Fibroblast of mammary gland (primary cell): Measurements from ENCODE around the gene FOXRED1.
A peak's percentile ranks its signal among the peaks of the same experiment; 100 is the strongest.

Source experiments
- DNase-seq: peaks from one replicate; pipeline ENCODE4 v3.0.0-alpha.2; 2010; ENCODE audit warnings: low read depth
- H3K4me3 ChIP-seq: 2 replicates; pipeline ENCODE4 v1.5.1; 2011; ENCODE audit warnings: low read depth, mild to moderate bottlenecking, low read length, moderate library complexity; ENCODE audit not compliant: control insufficient read depth
- TF ChIP-seq, protein P1 (sequence below): conservative IDR thresholded peaks from 2 replicates; pipeline ENCODE4 v1.5.1; 2011; ENCODE audit warnings: low read depth, low read length, inconsistent platforms; ENCODE audit not compliant: control insufficient read depth, insufficient read depth

Gene FOXRED1

DNA sequence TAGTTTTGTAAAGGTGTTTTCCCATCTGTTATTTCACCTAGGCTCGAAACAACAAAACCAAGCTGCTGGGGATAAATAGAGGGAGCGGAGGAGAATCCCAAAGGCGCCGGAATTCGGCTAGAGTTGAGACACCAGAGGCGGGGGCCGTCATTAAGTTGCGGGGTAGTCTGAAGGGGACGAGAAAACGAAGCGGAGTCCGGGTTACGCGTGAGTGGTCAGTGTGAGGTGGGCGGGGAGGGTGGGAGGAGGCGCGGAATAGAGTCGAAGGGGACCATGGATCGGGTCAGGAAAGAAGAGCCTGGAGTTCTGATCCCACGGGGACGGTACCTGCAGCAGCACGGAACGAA lies 620 bp upstream of the FOXRED1 start:
- no peak for DNase-seq
- TF ChIP-seq, protein P1, sequence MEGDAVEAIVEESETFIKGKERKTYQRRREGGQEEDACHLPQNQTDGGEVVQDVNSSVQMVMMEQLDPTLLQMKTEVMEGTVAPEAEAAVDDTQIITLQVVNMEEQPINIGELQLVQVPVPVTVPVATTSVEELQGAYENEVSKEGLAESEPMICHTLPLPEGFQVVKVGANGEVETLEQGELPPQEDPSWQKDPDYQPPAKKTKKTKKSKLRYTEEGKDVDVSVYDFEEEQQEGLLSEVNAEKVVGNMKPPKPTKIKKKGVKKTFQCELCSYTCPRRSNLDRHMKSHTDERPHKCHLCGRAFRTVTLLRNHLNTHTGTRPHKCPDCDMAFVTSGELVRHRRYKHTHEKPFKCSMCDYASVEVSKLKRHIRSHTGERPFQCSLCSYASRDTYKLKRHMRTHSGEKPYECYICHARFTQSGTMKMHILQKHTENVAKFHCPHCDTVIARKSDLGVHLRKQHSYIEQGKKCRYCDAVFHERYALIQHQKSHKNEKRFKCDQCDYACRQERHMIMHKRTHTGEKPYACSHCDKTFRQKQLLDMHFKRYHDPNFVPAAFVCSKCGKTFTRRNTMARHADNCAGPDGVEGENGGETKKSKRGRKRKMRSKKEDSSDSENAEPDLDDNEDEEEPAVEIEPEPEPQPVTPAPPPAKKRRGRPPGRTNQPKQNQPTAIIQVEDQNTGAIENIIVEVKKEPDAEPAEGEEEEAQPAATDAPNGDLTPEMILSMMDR: no peak
- H3K4me3 ChIP-seq: peak overlapping the region; percentile 90

DNA sequence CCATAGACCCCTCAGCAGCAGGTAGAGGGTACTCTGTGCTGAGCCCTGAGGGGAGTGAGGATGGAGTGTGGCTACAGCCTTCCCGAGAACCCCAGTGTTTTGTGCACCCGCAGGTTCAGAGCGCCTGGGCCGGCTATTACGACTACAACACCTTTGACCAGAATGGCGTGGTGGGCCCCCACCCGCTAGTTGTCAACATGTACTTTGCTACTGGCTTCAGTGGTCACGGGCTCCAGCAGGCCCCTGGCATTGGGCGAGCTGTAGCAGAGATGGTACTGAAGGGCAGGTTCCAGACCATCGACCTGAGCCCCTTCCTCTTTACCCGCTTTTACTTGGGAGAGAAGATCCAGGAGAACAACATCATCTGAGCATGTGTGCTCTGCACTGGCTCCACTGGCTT lies 8.4 kb downstream of the FOXRED1 start:
- DNase-seq: no peak
- H3K4me3 ChIP-seq: no peak overlapping the region
- TF ChIP-seq, protein P1: no peak

DNA sequence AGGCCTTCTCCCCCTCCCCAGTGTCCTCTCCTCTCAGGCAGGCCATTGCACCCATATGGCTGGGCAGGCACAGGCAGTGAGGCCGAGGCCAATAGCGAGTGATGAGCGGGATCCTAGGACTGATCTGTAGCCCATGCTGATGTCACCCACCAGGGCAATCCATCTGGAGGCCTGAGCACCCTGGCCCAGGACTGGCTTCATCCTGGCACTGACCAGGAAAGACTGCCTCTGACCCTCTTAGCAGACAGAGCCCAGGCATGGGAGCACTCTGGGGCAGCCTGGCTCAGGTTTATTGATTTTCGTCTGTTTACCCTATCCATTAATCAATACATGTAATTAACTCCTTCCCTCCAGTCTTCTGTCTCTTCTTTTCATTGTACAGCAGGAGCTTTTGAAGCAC lies 8.8 kb downstream of the FOXRED1 start:
- TF ChIP-seq, protein P1: no peak
- DNase-seq: no peak
- H3K4me3 ChIP-seq: no peak overlapping the region

DNA sequence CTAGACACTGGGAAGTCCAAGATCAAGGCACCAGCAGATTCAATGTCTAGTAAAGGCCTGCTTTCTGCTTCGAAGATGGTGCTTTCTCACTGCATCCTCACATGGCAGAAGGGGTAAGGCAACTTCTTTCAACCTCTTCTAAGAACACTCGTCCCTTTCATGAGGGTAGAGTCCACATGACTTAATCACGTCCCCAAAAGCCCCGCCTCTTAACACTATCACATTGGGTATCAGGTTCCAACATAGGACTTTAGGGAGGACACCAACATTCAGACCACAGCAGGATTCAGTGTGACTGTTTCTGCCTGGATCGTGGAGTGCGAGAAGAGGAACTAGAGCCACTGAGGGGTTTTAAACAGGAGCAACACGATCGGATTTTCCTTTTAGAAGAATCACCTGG lies 10.2 kb downstream of the FOXRED1 start:
- H3K4me3 ChIP-seq: no peak overlapping the region
- TF ChIP-seq, protein P1: no peak
- no peak for DNase-seq

DNA sequence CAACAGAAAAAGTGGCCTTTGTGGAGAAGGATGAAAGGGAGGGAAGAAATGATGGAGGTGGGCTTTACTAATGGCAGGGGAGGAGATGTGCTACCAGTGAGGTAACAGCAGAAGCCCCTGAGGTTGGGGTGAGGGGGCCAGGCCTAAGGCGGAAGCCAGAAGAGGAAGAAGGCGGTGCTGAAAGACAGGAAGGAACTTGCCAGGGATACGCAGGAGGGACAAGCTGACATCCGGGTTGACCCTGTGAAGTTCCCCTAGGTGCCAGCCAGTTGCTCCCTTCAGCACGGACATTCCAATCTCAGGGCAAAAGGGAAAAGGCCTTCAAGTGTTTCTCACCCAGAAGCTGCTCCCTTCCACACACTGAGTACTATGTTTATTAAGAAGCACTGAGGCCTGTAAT lies 11.6 kb downstream of the FOXRED1 start:
- TF ChIP-seq, protein P1: no peak
- DNase-seq: no peak
- H3K4me3 ChIP-seq: no peak overlapping the region

DNA sequence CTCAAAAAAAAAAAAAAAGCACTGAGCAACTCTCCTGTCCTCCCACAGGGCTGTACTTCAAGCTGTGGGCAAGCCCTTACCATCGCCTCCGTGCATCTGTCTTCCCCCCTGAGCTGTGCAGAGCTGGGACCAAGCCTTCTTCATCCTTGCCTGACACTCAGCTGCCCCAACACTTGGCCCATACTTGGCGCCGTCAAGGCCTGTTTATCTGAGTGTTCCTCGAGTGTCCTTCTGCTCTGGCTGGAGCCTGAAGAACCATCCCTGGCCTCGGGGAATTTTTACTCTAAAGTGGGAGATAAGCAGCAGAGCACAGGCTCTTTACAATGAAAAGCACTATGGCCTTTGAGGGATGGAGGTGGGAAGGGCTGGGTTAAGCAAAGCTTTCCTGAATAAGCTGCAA lies 12.3 kb downstream of the FOXRED1 start:
- no peak for DNase-seq
- TF ChIP-seq, protein P1: no peak
- H3K4me3 ChIP-seq: no peak overlapping the region

DNA sequence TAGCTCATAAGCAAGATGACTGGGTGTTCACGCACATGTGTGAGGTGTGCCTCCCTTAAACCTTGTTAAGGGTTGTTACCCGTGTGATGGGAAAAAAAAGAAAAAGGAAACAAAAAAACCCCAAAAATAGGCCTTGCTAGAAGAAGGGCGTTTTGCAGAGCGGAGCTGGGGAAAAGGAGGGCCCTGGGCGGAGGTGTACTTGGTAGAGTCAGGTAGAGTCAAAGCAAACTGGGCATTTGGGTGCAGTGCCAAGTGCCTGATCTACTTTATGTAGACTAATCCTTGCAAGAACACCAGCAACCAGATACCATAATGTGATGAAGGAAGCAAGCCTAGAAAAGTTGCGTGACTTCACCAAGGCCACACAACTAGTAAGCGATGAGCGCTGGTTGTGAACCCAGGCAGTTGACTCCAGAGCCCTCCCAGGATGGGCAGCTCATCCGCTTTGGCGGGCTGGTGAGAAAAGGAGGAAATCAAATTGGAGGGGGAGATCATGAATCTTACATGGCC lies 12.8 kb downstream of the FOXRED1 start:
- no peak for DNase-seq
- TF ChIP-seq, protein P1: no peak
- H3K4me3 ChIP-seq: no peak overlapping the region
